GM10248 (cell line): Measurements from ENCODE around the gene BEND7.

Source experiments
- CTCF ChIA-PET: fragments of 300-600 bp; sonication (Branson Sonifier 250); formaldehyde crosslinking; extraction: SDS; loops from one replicate; lab custom pipeline; 2021; ENCODE audit warnings: antibody characterized with exemption; lab: Yijun Ruan, JAX
- POLR2A ChIA-PET: fragments of 350-650 bp; sonication (Branson Sonifier 250); formaldehyde crosslinking; extraction: SDS; loops from one replicate; lab custom pipeline; 2020; ENCODE audit warnings: antibody characterized with exemption; lab: Yijun Ruan, JAX
- DNase-seq: peaks from one replicate; pipeline ENCODE4 v3.0.0; 2012; ENCODE audit errors: extremely low spot score
- TF ChIP-seq, protein P1 (sequence below): IDR thresholded peaks from 2 replicates; pipeline ENCODE4 v1.5.1; 2012; ENCODE audit warnings: mild to moderate bottlenecking, low read depth; ENCODE audit errors: extremely low read depth, missing control alignments, control extremely low read depth

Gene BEND7

DNA sequence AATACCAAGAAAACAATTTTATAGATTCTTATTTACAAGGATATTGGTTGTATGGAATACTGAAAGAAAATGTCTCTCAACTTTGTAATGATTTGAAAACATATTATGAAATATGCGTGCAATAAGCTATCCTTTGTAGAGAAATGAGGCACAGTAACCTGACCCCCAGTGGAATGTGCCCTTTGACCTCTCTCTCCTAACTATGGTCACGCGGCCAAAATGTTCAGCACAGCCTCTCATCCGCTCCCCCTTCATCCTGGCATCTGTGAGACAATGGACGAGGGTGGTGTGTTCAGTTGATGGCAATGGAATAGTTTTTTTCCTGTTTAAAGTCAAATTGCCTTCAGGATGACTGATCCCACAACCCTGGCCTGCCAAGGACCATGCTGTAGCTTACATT, 13.3 kb downstream of the BEND7 start:
- no peak for DNase-seq
- POLR2A ChIA-PET: no interaction called here
- TF ChIP-seq, protein P1, sequence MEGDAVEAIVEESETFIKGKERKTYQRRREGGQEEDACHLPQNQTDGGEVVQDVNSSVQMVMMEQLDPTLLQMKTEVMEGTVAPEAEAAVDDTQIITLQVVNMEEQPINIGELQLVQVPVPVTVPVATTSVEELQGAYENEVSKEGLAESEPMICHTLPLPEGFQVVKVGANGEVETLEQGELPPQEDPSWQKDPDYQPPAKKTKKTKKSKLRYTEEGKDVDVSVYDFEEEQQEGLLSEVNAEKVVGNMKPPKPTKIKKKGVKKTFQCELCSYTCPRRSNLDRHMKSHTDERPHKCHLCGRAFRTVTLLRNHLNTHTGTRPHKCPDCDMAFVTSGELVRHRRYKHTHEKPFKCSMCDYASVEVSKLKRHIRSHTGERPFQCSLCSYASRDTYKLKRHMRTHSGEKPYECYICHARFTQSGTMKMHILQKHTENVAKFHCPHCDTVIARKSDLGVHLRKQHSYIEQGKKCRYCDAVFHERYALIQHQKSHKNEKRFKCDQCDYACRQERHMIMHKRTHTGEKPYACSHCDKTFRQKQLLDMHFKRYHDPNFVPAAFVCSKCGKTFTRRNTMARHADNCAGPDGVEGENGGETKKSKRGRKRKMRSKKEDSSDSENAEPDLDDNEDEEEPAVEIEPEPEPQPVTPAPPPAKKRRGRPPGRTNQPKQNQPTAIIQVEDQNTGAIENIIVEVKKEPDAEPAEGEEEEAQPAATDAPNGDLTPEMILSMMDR: no peak
- CTCF ChIA-PET: no interaction called here

DNA sequence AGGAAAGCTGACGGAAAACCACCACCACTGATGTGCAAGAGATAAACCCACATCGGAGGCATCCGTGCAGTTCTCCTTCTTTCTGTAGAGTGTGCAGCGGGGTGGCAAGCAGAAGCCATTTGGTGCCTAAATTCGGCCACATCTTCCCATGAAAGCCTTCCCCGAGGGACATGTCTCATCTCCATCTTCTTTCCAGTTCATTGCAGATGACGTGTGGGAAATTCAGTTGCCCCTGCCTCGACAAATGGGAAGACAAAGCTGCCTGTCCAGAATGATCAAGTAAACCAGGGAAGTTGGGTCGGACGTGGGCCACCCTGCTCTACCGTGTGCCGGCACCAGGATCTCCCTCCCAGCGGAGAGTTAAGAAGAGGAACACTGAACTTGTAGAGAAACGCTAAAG, 14.5 kb downstream of the BEND7 start:
- POLR2A ChIA-PET: no interaction called here
- CTCF ChIA-PET: no interaction called here

DNA sequence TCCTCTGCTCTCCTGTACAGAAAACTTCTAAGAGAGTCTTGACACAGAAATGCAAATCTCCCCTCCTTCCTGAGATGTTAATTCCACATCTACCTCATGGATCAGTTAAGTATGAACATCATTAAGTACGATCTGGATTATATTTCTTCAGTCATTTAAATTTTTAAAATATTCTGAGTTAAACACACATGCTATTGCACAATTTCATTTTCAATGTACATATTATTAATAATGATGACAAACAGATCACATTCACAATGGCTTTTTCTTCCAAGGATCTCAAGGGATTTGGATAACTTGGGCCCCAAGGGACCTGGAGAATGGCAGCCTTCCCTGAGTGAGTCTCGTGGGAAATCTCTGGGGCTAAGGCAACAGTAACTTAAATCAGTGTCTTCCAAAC, 16.2 kb downstream of the BEND7 start:
- TF ChIP-seq, protein P1: no peak
- ChIA-PET CTCF (no interaction called here), POLR2A (no interaction called here)
- no peak for DNase-seq

More for the DNA sequence above, 14.5 kb downstream of the BEND7 start:
- DNase-seq: no peak
- TF ChIP-seq, protein P1: no peak

DNA sequence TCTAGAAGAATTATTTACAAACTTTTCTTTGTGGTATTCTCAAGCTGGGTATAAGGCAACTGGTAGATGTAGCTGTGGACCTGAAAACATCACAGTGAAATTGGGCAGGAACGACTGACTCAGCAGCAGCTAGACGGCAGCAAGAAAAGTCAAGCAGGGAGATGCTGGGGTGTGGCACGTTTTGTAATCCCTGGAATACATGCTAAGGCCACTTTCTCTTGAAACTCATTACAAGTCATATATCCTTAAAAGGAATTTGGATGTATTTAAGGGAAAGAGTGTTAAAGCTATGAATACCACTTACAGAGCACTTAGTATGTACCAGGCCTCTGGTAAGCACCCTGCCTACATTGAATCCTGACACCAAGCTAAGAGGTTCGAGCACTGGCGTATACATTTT, 17.4 kb downstream of the BEND7 start:
- ChIA-PET CTCF (interaction anchor here (1.4 kb wide), 1 partner anchor 9 kb away, joined by 3 read pairs; no protein-coding TSS in a partner anchor), POLR2A (no interaction called here)
- TF ChIP-seq, protein P1: no peak
- no peak for DNase-seq

DNA sequence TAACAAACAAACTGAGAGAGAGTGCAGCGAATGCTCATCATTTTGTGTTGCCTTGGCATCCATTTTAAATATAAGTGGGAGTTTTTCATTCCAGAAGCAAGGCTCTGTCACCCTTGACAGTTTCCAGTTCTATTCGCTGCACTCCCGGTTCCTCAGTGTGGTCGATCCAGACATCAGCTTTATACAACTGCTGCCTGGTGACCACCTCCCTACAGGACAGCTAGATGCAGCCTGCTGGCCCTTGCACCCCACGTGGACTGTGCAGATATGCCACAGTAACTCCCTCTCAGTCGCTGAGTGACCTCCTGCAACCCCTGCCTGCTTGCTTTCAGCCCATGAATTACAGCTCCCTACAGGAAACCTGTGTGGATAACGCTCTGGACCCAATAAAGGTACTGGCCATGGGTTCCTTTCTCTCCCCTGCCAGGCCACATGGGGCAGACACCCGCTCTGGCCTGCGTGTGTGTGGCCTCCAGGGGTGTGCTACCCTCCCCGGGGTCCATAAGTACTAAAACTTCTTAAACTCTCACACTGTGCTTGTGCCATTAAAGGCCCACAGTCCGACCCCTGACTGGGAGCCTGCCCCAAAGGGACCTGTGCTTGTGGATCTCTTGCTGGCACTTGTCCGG, 23.6 kb downstream of the BEND7 start:
- POLR2A ChIA-PET: no interaction called here
- CTCF ChIA-PET: no interaction called here
- DNase-seq: no peak
- TF ChIP-seq, protein P1: no peak

DNA sequence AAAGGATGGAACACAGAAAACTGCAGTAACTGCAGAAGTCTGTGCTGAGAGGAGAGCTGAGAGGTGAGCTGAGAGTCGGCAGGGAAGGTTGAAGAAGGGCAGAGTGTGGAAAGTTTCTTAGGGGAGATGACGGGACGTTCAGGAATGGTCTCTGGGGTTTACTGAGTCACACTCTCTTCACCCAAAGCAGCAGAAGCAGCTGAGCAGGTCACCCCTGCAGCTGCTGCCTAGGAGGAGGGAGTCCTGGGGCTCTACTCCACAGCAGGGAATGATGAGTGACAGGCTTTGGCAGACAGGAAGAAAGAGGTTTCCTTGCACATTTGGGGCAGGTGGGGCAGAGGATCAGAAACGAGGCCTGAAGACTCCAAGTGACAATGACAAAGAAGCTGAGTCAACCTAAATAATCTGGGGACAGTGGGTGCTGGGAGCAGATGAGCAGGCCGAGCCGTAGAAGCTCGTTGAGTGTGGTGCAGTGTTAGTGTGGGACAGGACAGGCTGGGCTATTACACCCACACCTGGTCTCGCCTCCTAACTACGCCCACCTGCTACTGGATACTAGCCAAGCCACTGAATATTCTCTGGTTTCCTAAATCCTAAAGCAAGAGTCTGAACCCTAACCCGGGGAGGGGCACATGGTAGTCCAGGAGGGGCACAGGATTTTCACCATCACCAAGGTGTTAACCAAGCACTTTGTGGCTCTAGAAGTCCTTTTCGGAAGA, 24.9 kb downstream of the BEND7 start:
- ChIA-PET CTCF (no interaction called here), POLR2A (no interaction called here)
- DNase-seq: no peak
- TF ChIP-seq, protein P1: no peak
